ENCODE data around the gene SLITRK5. TPM values are rescaled to one million over a fixed set of nuclear protein-coding genes. Genes with fewer than 3 reads are reported as not detected.
A peak's percentile ranks its signal among the peaks of the same experiment; 100 is the strongest.

The SLITRK5 gene
- total and polyA plus RNA-seq, 9 donors = 1.6 to 5.6 (median 2.0) TPM

GRCh38 chr13:87671753-87672605 lies 808 bp downstream of the SLITRK5 start:
- Histone ChIP-seq H3K9me3 (replicated peaks; ENCODE audit: control insufficient read depth, low read depth, low read length) (peaks cover 4% of the 10 kb centered on the region), H3K4me1 (ENCODE audit: control insufficient read depth, insufficient read depth, low read length) (peaks cover 8% of the 10 kb centered on the region), H3K27ac (ENCODE audit: low read length) (peak overlapping the region; percentile 56), H3K4me3 (ENCODE audit: low read length) (peak overlapping the region; percentile 63), H3K27me3 (ENCODE audit: control insufficient read depth, insufficient read depth, low read length) (peaks cover 40% of the 10 kb centered on the region), H3K36me3 (ENCODE audit: control insufficient read depth, insufficient read depth, low read length) (peaks cover 10% of the 10 kb centered on the region)
- DNase-seq = peak; percentile 40
- under 1% methylated on average over 60 of the region's 89 CpGs for WGBS (ENCODE audit: insufficient coverage)

GRCh38 chr13:87674247-87674738 lies 3.1 kb downstream of the SLITRK5 start:
- H3K4me1 ChIP-seq (ENCODE audit: control insufficient read depth, insufficient read depth, low read length) = peaks cover 12% of the 10 kb centered on the region
- peak overlapping the region; percentile 63 for H3K4me3 ChIP-seq (ENCODE audit: low read length)
- peaks cover 4% of the 10 kb centered on the region for H3K9me3 ChIP-seq (replicated peaks; ENCODE audit: control insufficient read depth, low read depth, low read length)
- 4% methylated on average over 17 of the region's 27 CpGs for WGBS (ENCODE audit: insufficient coverage)
- DNase-seq = no peak
- peaks cover 10% of the 10 kb centered on the region for H3K36me3 ChIP-seq (ENCODE audit: control insufficient read depth, insufficient read depth, low read length)
- H3K27me3 ChIP-seq (ENCODE audit: control insufficient read depth, insufficient read depth, low read length) = peaks cover 51% of the 10 kb centered on the region
- no peak overlapping the region for H3K27ac ChIP-seq (ENCODE audit: low read length)

- H3K27me3 ChIP-seq (ENCODE audit: control insufficient read depth, insufficient read depth, low read length) = peaks cover 51% of the 10 kb centered on the region
- peaks cover 12% of the 10 kb centered on the region for H3K4me1 ChIP-seq (ENCODE audit: control insufficient read depth, insufficient read depth, low read length)
- H3K9me3 ChIP-seq (replicated peaks; ENCODE audit: control insufficient read depth, low read depth, low read length) = peaks cover 4% of the 10 kb centered on the region
- WGBS (ENCODE audit: insufficient coverage) = 77% methylated on average over 4 of the region's 10 CpGs
- no peak overlapping the region for H3K4me3 ChIP-seq (ENCODE audit: low read length)
- no peak overlapping the region for H3K27ac ChIP-seq (ENCODE audit: low read length)
- DNase-seq = no peak
- peaks cover 10% of the 10 kb centered on the region for H3K36me3 ChIP-seq (ENCODE audit: control insufficient read depth, insufficient read depth, low read length)
Observed at GRCh38 chr13:87675851-87676250, 4.7 kb downstream of the SLITRK5 start.

GRCh38 chr13:87676254-87677042 lies 5.3 kb downstream of the SLITRK5 start:
- WGBS (ENCODE audit: insufficient coverage) = 83% methylated on average over 32 of the region's 33 CpGs
- peaks cover 51% of the 10 kb centered on the region for H3K27me3 ChIP-seq (ENCODE audit: control insufficient read depth, insufficient read depth, low read length)
- peaks cover 10% of the 10 kb centered on the region for H3K36me3 ChIP-seq (ENCODE audit: control insufficient read depth, insufficient read depth, low read length)
- no peak for DNase-seq
- no peak overlapping the region for H3K27ac ChIP-seq (ENCODE audit: low read length)
- H3K4me1 ChIP-seq (ENCODE audit: control insufficient read depth, insufficient read depth, low read length) = peaks cover 12% of the 10 kb centered on the region
- H3K4me3 ChIP-seq (ENCODE audit: low read length) = no peak overlapping the region
- peaks cover 4% of the 10 kb centered on the region for H3K9me3 ChIP-seq (replicated peaks; ENCODE audit: control insufficient read depth, low read depth, low read length)

- WGBS (ENCODE audit: insufficient coverage) = 51% methylated on average over 29 of the region's 29 CpGs
- Histone ChIP-seq H3K27ac (ENCODE audit: low read length) (no peak overlapping the region), H3K9me3 (replicated peaks; ENCODE audit: control insufficient read depth, low read depth, low read length) (peaks cover 4% of the 10 kb centered on the region), H3K4me3 (ENCODE audit: low read length) (no peak overlapping the region), H3K4me1 (ENCODE audit: control insufficient read depth, insufficient read depth, low read length) (peaks cover 12% of the 10 kb centered on the region), H3K36me3 (ENCODE audit: control insufficient read depth, insufficient read depth, low read length) (peaks cover 10% of the 10 kb centered on the region), H3K27me3 (ENCODE audit: control insufficient read depth, insufficient read depth, low read length) (peaks cover 49% of the 10 kb centered on the region)
- no peak for DNase-seq
Observed at GRCh38 chr13:87677043-87677495, 5.9 kb downstream of the SLITRK5 start.

GRCh38 chr13:87677496-87678371 lies 6.6 kb downstream of the SLITRK5 start:
- H3K27ac ChIP-seq (ENCODE audit: low read length) = no peak overlapping the region
- peak; percentile 39 for DNase-seq

GRCh38 chr13:87678372-87678752 lies 7.2 kb downstream of the SLITRK5 start:
- Histone ChIP-seq H3K4me1 (ENCODE audit: control insufficient read depth, insufficient read depth, low read length) (peaks cover 9% of the 10 kb centered on the region), H3K27ac (ENCODE audit: low read length) (no peak overlapping the region), H3K36me3 (ENCODE audit: control insufficient read depth, insufficient read depth, low read length) (peaks cover 10% of the 10 kb centered on the region), H3K4me3 (ENCODE audit: low read length) (no peak overlapping the region), H3K9me3 (replicated peaks; ENCODE audit: control insufficient read depth, low read depth, low read length) (peaks cover 4% of the 10 kb centered on the region), H3K27me3 (ENCODE audit: control insufficient read depth, insufficient read depth, low read length) (peaks cover 40% of the 10 kb centered on the region)
- no peak for DNase-seq
- WGBS (ENCODE audit: insufficient coverage) = 29% methylated on average over 4 of the region's 8 CpGs

More at GRCh38 chr13:87677496-87678371, 6.6 kb downstream of the SLITRK5 start:
- H3K4me1 ChIP-seq (ENCODE audit: control insufficient read depth, insufficient read depth, low read length) = peaks cover 10% of the 10 kb centered on the region
- WGBS (ENCODE audit: insufficient coverage) = 4% methylated on average over 52 of the region's 60 CpGs
- peaks cover 4% of the 10 kb centered on the region for H3K9me3 ChIP-seq (replicated peaks; ENCODE audit: control insufficient read depth, low read depth, low read length)
- peaks cover 45% of the 10 kb centered on the region for H3K27me3 ChIP-seq (ENCODE audit: control insufficient read depth, insufficient read depth, low read length)
- peak overlapping the region; percentile 40 for H3K4me3 ChIP-seq (ENCODE audit: low read length)
- H3K36me3 ChIP-seq (ENCODE audit: control insufficient read depth, insufficient read depth, low read length) = peaks cover 10% of the 10 kb centered on the region

- peaks cover 10% of the 10 kb centered on the region for H3K36me3 ChIP-seq (ENCODE audit: control insufficient read depth, insufficient read depth, low read length)
- H3K4me1 ChIP-seq (ENCODE audit: control insufficient read depth, insufficient read depth, low read length) = peaks cover 4% of the 10 kb centered on the region
- peaks cover 4% of the 10 kb centered on the region for H3K9me3 ChIP-seq (replicated peaks; ENCODE audit: control insufficient read depth, low read depth, low read length)
- no peak for DNase-seq
- H3K27ac ChIP-seq (ENCODE audit: low read length) = no peak overlapping the region
- WGBS (ENCODE audit: insufficient coverage) = no CpG with 5 or more reads among the region's 1 CpG
- H3K27me3 ChIP-seq (ENCODE audit: control insufficient read depth, insufficient read depth, low read length) = peaks cover 28% of the 10 kb centered on the region
- H3K4me3 ChIP-seq (ENCODE audit: low read length) = no peak overlapping the region
Observed at GRCh38 chr13:87680298-87680697, 9.1 kb downstream of the SLITRK5 start.

GRCh38 chr13:87684850-87685742 lies 13.9 kb downstream of the SLITRK5 start:
- Histone ChIP-seq H3K9me3 (replicated peaks; ENCODE audit: control insufficient read depth, low read depth, low read length) (no peaks in the 10 kb centered on the region), H3K4me3 (ENCODE audit: low read length) (no peak overlapping the region), H3K27me3 (ENCODE audit: control insufficient read depth, insufficient read depth, low read length) (no peaks in the 10 kb centered on the region), H3K27ac (ENCODE audit: low read length) (no peak overlapping the region), H3K36me3 (ENCODE audit: control insufficient read depth, insufficient read depth, low read length) (no peaks in the 10 kb centered on the region), H3K4me1 (ENCODE audit: control insufficient read depth, insufficient read depth, low read length) (no peaks in the 10 kb centered on the region)
- no CpG with 5 or more reads among the region's 2 CpGs for WGBS (ENCODE audit: insufficient coverage)
- no peak for DNase-seq
